Heart right ventricle (tissue), 16 donors: Measurements from ENCODE around the gene YIF1A. TPM values are rescaled to one million over a fixed set of nuclear protein-coding genes. Genes with fewer than 3 reads are reported as not detected.

ENCODE experiments used
- ATAC-seq, 8 donors: fragments of 200-7000 bp; cut with Tn5 transposase; one replicate each; pipeline ENCODE4 v1.9.1; 2020; ENCODE audit warnings: mild to moderate bottlenecking in 8 of 8, moderate library complexity in 8 of 8, moderate number of reproducible peaks in 1 of 8
- DNase-seq, 2 donors: peaks; one replicate each; pipeline ENCODE4 v3.0.0-alpha.2; 2020
- H3K27ac ChIP-seq, 10 donors: fragments of 200-600 bp; sonication (generic) in 2 of 10; one replicate each; pipeline versions ENCODE4 v1.5.0 to v1.8.0; 2020 to 2022; ENCODE audit warnings: mild to moderate bottlenecking in 3 of 10
- H3K27me3 ChIP-seq, 7 donors: fragments of 200-600 bp; one replicate each; pipeline ENCODE4 v1.8.0; 2021 to 2022; ENCODE audit warnings: mild to moderate bottlenecking in 2 of 7
- H3K36me3 ChIP-seq, 9 donors: fragments of 200-600 bp; sonication (generic) in 1 of 9; one replicate each; pipeline versions ENCODE4 v1.5.0 to v1.8.0; 2020 to 2022; ENCODE audit warnings: mild to moderate bottlenecking in 2 of 9
- H3K4me1 ChIP-seq, 9 donors: fragments of 200-600 bp; sonication (generic) in 1 of 9; one replicate each; pipeline versions ENCODE4 v1.5.0 to v1.8.0; 2020 to 2022; ENCODE audit warnings: mild to moderate bottlenecking in 4 of 9
- H3K4me3 ChIP-seq, 10 donors: fragments of 200-600 bp; sonication (generic) in 2 of 10; one replicate each; pipeline versions ENCODE4 v1.5.0 to v1.8.0; 2020 to 2022; ENCODE audit warnings: mild to moderate bottlenecking in 7 of 10, moderate library complexity in 2 of 10
- H3K9me3 ChIP-seq, 11 donors: fragments of 200-600 bp in 10 of 11; sonication (generic) in 2 of 11; one replicate each; pipeline versions ENCODE4 v1.5.0 to v1.8.0; 2013 to 2022; ENCODE audit warnings: mild to moderate bottlenecking in 2 of 11, control low read depth in 1 of 11, moderate library complexity in 1 of 11
- CTCF ChIP-seq, 9 donors: fragments of 200-600 bp; sonication (generic) in 2 of 9; IDR thresholded peaks; one replicate each; pipeline versions ENCODE4 v1.5.0 to v1.8.0; 2021 to 2022; ENCODE audit warnings: antibody characterized with exemption in 9 of 9, mild to moderate bottlenecking in 5 of 9, moderate library complexity in 1 of 9
- WGBS, 2 donors: extraction: QIAGEN DNeasy Blood & Tissue Kit; methylation state at CpG; one replicate each; pipeline ENCODE4 v1.1.7; 2013; ENCODE audit warnings: inconsistent platforms in 1 of 2; 5-methylcytosine and 5-hydroxymethylcytosine counted together
- intact Hi-C, 10 donors: fragments of 100-400 bp; cut with DNase I; formaldehyde crosslinking; loops; one replicate each; pipeline versions ENCODE4 v1.11.1 to v1.14.2; 2022
- polyA plus RNA-seq, 2 donors: library from polyadenylated mRNA; stranded (reverse); fragments of 200-250 nt; gene quantifications; one replicate each; pipeline ENCODE4 v1.2.3, GENCODE V29; 2013
- total RNA-seq, 10 donors: library from RNA; stranded (reverse); fragmentation: NEBNext Ultra II Directional in 3 of 10; extraction: Animal tissue kit (Norgen Biotek cat#: 25700) in 3 of 10; gene quantifications; one replicate each; pipeline versions ENCODE4 v1.2.1 to v1.2.4, GENCODE V29; 2021 to 2023
- donor health status: Arrhythmogenic right ventricular cardiomyopathy.
- donor health status: ischemic (EF 13 %, LVEDD 7.1; RV severe dilation, severe dysfunction).
- donor health status: healthy with polysubstance abuse.
- donor health status: DM: no; HTN: yes; CAD: no.
- donor health status: DM: no; HTN: no; CAD: no.
- donor health status: ischemic (EF 25% LVEDD 6.9; RV normal size, moderate dysfunction).
- donor health status: ischemic (EF 25% LVEDD 5.7; RV mildly dilated, moderate dysfunction).
- donor health status: healthy.
- donor health status: DM: yes; HTN: yes; CAD: no.
- donor health status: Ischemic cardiomyopathy.
- donor health status: ischemic (EF 35%, LVEDD 5.7; RV mildly dilated, moderate dysfunction).
- donor health status: nonischemic (EF 11% LVEDD 7.7; RV severe dilation, severe dysfunction).
- donor health status: DM: yes; HTN: yes; CAD: no.
- donor health status: PGD.
- donor health status: ischemic (EF 29% LVEDD 5.4; RV normal size, mild dysfunction).
- donor health status: nonischemic (EF 23%, LVEDD 6.1; RV moderate dilation, normal function).

Gene YIF1A
- total and polyA plus RNA-seq, 12 donors = 38.3 to 168 (median 54.6) TPM

- Histone ChIP-seq H3K4me3 (no peak overlapping the region), H3K4me1 (peaks cover 0 to 14% (median 10%) of the 10 kb centered on the region in 9 donors), H3K9me3 (no peaks in the 10 kb centered on the region), H3K27me3 (peaks cover 17 to 45% (median 35%) of the 10 kb centered on the region in 7 donors), H3K27ac (no peak overlapping the region), H3K36me3 (no peaks in the 10 kb centered on the region)
- no peak for DNase-seq
- 76 to 82% methylated on average over 100 to 123 of the region's 123 CpGs for WGBS, 2 donors
- TF ChIP-seq CTCF (IDR thresholded peaks at IDR 0.05) = no peak
- intact Hi-C loops = no loop called here
- ATAC-seq = no peak
These were observed 6.0 kb upstream of the YIF1A start for GRCh38 chr11:66294626-66295620.

- Histone ChIP-seq H3K27me3 (peaks cover 17 to 45% (median 35%) of the 10 kb centered on the region in 7 donors), H3K4me3 (no peak overlapping the region), H3K4me1 (peaks cover 0 to 21% (median 15%) of the 10 kb centered on the region in 9 donors), H3K27ac (no peak overlapping the region), H3K36me3 (no peaks in the 10 kb centered on the region), H3K9me3 (no peaks in the 10 kb centered on the region)
- no peak for TF ChIP-seq CTCF (IDR thresholded peaks at IDR 0.05)
- DNase-seq = no peak
- 81% methylated on average over 30 of the region's 30 CpGs for WGBS, 2 donors
- intact Hi-C loops = no loop called here
- ATAC-seq = no peak
These were observed 5.1 kb upstream of the YIF1A start for GRCh38 chr11:66293777-66294625.

- intact Hi-C loops = no loop called here
- H3K4me1 ChIP-seq = peaks cover 0 to 22% (median 16%) of the 10 kb centered on the region in 9 donors
- H3K4me3 ChIP-seq = no peak overlapping the region
- no peaks in the 10 kb centered on the region for H3K36me3 ChIP-seq
- no peaks in the 10 kb centered on the region for H3K9me3 ChIP-seq
- ATAC-seq = no peak
- H3K27me3 ChIP-seq = peaks cover 17 to 45% (median 35%) of the 10 kb centered on the region in 7 donors
- WGBS, 2 donors = 63 to 77% methylated on average over 4 of the region's 4 CpGs
- no peak overlapping the region for H3K27ac ChIP-seq
- DNase-seq = no peak
- no peak for TF ChIP-seq CTCF (IDR thresholded peaks at IDR 0.05)
These were observed 4.4 kb upstream of the YIF1A start for GRCh38 chr11:66293352-66293751.
